ENCODE data around the gene NFU1.

DNA sequence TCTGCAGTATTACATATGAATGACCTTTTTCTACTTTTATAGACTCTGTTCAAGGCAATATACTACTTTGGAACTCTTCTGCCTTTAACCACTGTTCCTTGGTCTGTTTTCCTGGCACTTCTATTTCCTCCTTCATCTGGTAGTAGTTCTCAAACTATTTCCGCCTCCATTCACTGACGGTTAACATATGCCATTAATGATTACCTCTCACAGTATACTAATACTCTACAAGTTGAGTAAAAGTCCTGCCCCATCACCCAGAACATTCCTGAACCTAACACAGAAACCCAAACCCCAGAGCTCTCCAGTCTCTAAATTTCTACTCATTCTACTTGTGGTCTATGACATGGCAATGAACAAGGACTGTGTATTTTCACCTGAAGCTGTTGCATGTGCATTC lies 54.7 kb downstream of the NFU1 start:
- TF ChIP-seq EZH2 (IDR thresholded peaks at IDR 0.05; ENCODE audit: low read length): no peak
- TF ChIP-seq, protein P1, sequence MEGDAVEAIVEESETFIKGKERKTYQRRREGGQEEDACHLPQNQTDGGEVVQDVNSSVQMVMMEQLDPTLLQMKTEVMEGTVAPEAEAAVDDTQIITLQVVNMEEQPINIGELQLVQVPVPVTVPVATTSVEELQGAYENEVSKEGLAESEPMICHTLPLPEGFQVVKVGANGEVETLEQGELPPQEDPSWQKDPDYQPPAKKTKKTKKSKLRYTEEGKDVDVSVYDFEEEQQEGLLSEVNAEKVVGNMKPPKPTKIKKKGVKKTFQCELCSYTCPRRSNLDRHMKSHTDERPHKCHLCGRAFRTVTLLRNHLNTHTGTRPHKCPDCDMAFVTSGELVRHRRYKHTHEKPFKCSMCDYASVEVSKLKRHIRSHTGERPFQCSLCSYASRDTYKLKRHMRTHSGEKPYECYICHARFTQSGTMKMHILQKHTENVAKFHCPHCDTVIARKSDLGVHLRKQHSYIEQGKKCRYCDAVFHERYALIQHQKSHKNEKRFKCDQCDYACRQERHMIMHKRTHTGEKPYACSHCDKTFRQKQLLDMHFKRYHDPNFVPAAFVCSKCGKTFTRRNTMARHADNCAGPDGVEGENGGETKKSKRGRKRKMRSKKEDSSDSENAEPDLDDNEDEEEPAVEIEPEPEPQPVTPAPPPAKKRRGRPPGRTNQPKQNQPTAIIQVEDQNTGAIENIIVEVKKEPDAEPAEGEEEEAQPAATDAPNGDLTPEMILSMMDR (optimal IDR thresholded peaks at IDR 0.05 in 1 of 3, IDR thresholded peaks at IDR 0.05 in 1 of 3, conservative IDR thresholded peaks at IDR 0.05 in 1 of 3; ENCODE audit: extremely low read depth in 1 of 3, insufficient read depth in 2 of 3, low read length in 3 of 3): no peak
